HEK293T (cell line): Measurements from ENCODE around the gene AANAT.

Source experiments
- BHLHE40 ChIP-seq: fragments of 450-650 bp; IDR thresholded peaks from 2 replicates; pipeline ENCODE4 v1.6.1; 2016; ENCODE audit warnings: mild to moderate bottlenecking, moderate library complexity, borderline replicate concordance
- CTBP1 ChIP-seq: fragments of 450-650 bp; IDR thresholded peaks from 2 replicates; pipeline ENCODE4 v1.6.1; 2016; ENCODE audit warnings: borderline replicate concordance
- ELF4 ChIP-seq: fragments of 450-650 bp; IDR thresholded peaks from 2 replicates; pipeline ENCODE4 v1.6.1; 2017; ENCODE audit warnings: antibody characterized with exemption
- FOXK2 ChIP-seq: fragments of 450-650 bp; IDR thresholded peaks from 2 replicates; pipeline ENCODE4 v1.6.1; 2016; ENCODE audit warnings: mild to moderate bottlenecking
- FOXM1 ChIP-seq: fragments of 450-650 bp; IDR thresholded peaks from 2 replicates; pipeline ENCODE4 v1.6.1; 2017; ENCODE audit warnings: mild to moderate bottlenecking, borderline replicate concordance
- LEF1 ChIP-seq: fragments of 450-650 bp; IDR thresholded peaks from 2 replicates; pipeline ENCODE4 v1.6.1; 2017; ENCODE audit warnings: mild to moderate bottlenecking, borderline replicate concordance
- ZNF384 ChIP-seq: fragments of 450-650 bp; IDR thresholded peaks from 2 replicates; pipeline ENCODE4 v1.6.1; 2016

DNA sequence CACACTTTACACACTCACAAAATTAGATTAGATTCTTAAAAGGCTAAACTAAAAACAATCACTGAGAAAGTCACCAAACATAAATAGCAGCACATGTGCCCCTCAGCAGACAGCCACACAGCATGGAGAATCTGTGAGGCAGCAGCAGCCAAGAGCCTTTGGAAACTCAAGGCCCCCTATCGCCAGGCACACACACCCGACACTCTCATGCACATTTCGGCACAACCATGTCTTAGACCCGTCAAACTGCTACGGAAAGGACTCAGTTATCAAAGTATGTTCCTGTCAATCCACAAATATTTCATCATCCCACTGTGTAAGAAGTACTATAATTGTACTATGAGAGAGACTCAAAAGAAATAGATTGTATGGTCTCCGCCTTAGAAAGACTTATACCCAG is 35.4 kb upstream of the AANAT start:
- TF ChIP-seq FOXM1 (no peak), ELF4 (no peak), FOXK2 (no peak), ZNF384 (no peak), BHLHE40 (no peak), CTBP1 (no peak), LEF1 (no peak)
